Suprapubic skin (tissue), 4 donors: ENCODE measurements around the gene TNFRSF8. TPM values are rescaled to one million over a fixed set of nuclear protein-coding genes. Genes with fewer than 3 reads are reported as not detected.

Source experiments
- DNase-seq, 2 donors: peaks; one replicate each; pipeline ENCODE4 v3.0.0-alpha.2; 2019; ENCODE audit warnings: low spot score in 2 of 2
- H3K27ac ChIP-seq: fragments of 200-600 bp; sonication (generic); one replicate; pipeline ENCODE4 v1.5.1; 2019
- H3K27me3 ChIP-seq: fragments of 200-600 bp; sonication (generic); one replicate; pipeline ENCODE4 v1.5.1; 2019
- H3K36me3 ChIP-seq: fragments of 200-600 bp; sonication (generic); one replicate; pipeline ENCODE4 v1.5.1; 2019
- H3K4me1 ChIP-seq: fragments of 200-600 bp; sonication (generic); one replicate; pipeline ENCODE4 v1.5.1; 2019
- H3K4me3 ChIP-seq: fragments of 200-600 bp; sonication (generic); one replicate; pipeline ENCODE4 v1.5.1; 2019; ENCODE audit warnings: mild to moderate bottlenecking
- H3K9me3 ChIP-seq: fragments of 200-600 bp; sonication (generic); one replicate; pipeline ENCODE4 v1.5.1; 2019
- CTCF ChIP-seq, 2 donors: fragments of 200-600 bp in 1 of 2; fragments of 450-650 bp in 1 of 2; sonication (generic) in 1 of 2; IDR thresholded peaks; one replicate each; pipeline ENCODE4 v1.5.1; 2016 to 2019; ENCODE audit warnings: antibody characterized with exemption in 2 of 2, mild to moderate bottlenecking in 1 of 2, moderate library complexity in 1 of 2
- EP300 ChIP-seq: sonication (generic); formaldehyde crosslinking; IDR thresholded peaks from one replicate; pipeline ENCODE4 v1.6.1; 2017; ENCODE audit warnings: antibody characterized with exemption
- POLR2A ChIP-seq, 2 donors: fragments of 450-650 bp; IDR thresholded peaks; one replicate each; pipeline ENCODE4 v1.6.1; 2017; ENCODE audit warnings: antibody characterized with exemption in 2 of 2, mild to moderate bottlenecking in 2 of 2, moderate library complexity in 2 of 2
- POLR2AphosphoS5 ChIP-seq, 3 donors: sonication (generic); formaldehyde crosslinking; IDR thresholded peaks; one replicate each; pipeline ENCODE4 v1.6.1; 2017; ENCODE audit warnings: antibody characterized with exemption in 3 of 3
- WGBS: methylation state at CpG from one replicate; pipeline ENCODE4 v1.1.5; 2018; 5-methylcytosine and 5-hydroxymethylcytosine counted together
- total RNA-seq, 4 donors: library from RNA; depleted of rRNA; stranded (reverse); fragments of >200 nt; gene quantifications; one replicate each; pipeline ENCODE4 v1.1.0, GENCODE V29; 2016

Gene TNFRSF8
- total RNA-seq, 4 donors from 2014 or later = 0.30 to 1.2 (median 0.75) TPM

GRCh38 chr1:12107718-12108117 is 44.6 kb downstream of the TNFRSF8 start:
- no peaks in the 10 kb centered on the region for H3K9me3 ChIP-seq
- no peak for DNase-seq
- no peaks in the 10 kb centered on the region for H3K36me3 ChIP-seq
- H3K27me3 ChIP-seq = peaks cover 18% of the 10 kb centered on the region
- 87% methylated on average over 13 of the region's 13 CpGs for WGBS
- H3K27ac ChIP-seq = no peak overlapping the region
- H3K4me1 ChIP-seq = no peaks in the 10 kb centered on the region
- no peak for TF ChIP-seq EP300
- no peak overlapping the region for H3K4me3 ChIP-seq

- Histone ChIP-seq H3K4me1 (no peaks in the 10 kb centered on the region), H3K4me3 (no peak overlapping the region), H3K36me3 (no peaks in the 10 kb centered on the region), H3K27me3 (peaks cover 14% of the 10 kb centered on the region), H3K9me3 (no peaks in the 10 kb centered on the region), H3K27ac (no peak overlapping the region)
- 78% methylated on average over 3 of the region's 10 CpGs for WGBS
- no peak for DNase-seq
- no peak for TF ChIP-seq EP300
- no peak for TF ChIP-seq POLR2A (IDR thresholded peaks at IDR 0.05)
- no peak for TF ChIP-seq CTCF (IDR thresholded peaks at IDR 0.05)
- no peak for TF ChIP-seq POLR2AphosphoS5 (IDR thresholded peaks at IDR 0.05)
These were observed 46.8 kb downstream of the TNFRSF8 start for GRCh38 chr1:12109901-12110300.

- WGBS = 87% methylated on average over 14 of the region's 14 CpGs
- H3K4me1 ChIP-seq = no peaks in the 10 kb centered on the region
- DNase-seq = no peak
These were observed 48.6 kb downstream of the TNFRSF8 start for GRCh38 chr1:12111741-12112140.

GRCh38 chr1:12112711-12113161 is 49.6 kb downstream of the TNFRSF8 start:
- H3K9me3 ChIP-seq = no peaks in the 10 kb centered on the region
- WGBS = 82% methylated on average over 4 of the region's 5 CpGs

More at GRCh38 chr1:12111741-12112140, 48.6 kb downstream of the TNFRSF8 start:
- Histone ChIP-seq H3K9me3 (no peaks in the 10 kb centered on the region), H3K27ac (no peak overlapping the region), H3K27me3 (peaks cover 3% of the 10 kb centered on the region), H3K36me3 (no peaks in the 10 kb centered on the region), H3K4me3 (no peak overlapping the region)
- TF ChIP-seq CTCF (IDR thresholded peaks at IDR 0.05) (no peak), POLR2A (IDR thresholded peaks at IDR 0.05) (no peak), POLR2AphosphoS5 (IDR thresholded peaks at IDR 0.05) (no peak), EP300 (no peak)

GRCh38 chr1:12113433-12114339 is 50.6 kb downstream of the TNFRSF8 start:
- Histone ChIP-seq H3K4me1 (no peaks in the 10 kb centered on the region), H3K27ac (no peak overlapping the region), H3K27me3 (no peaks in the 10 kb centered on the region), H3K36me3 (no peaks in the 10 kb centered on the region), H3K9me3 (no peaks in the 10 kb centered on the region), H3K4me3 (no peak overlapping the region)
- no peak for DNase-seq
- 89% methylated on average over 5 of the region's 7 CpGs for WGBS
- TF ChIP-seq EP300 (no peak), POLR2A (IDR thresholded peaks at IDR 0.05) (no peak), POLR2AphosphoS5 (IDR thresholded peaks at IDR 0.05) (no peak), CTCF (IDR thresholded peaks at IDR 0.05) (no peak)

More at GRCh38 chr1:12112711-12113161, 49.6 kb downstream of the TNFRSF8 start:
- no peak for TF ChIP-seq POLR2A (IDR thresholded peaks at IDR 0.05)
- no peak overlapping the region for H3K27ac ChIP-seq
- DNase-seq = no peak
- H3K36me3 ChIP-seq = no peaks in the 10 kb centered on the region
- no peaks in the 10 kb centered on the region for H3K27me3 ChIP-seq
- H3K4me3 ChIP-seq = no peak overlapping the region
- no peaks in the 10 kb centered on the region for H3K4me1 ChIP-seq

- H3K36me3 ChIP-seq = no peaks in the 10 kb centered on the region
- H3K9me3 ChIP-seq = no peaks in the 10 kb centered on the region
- H3K27me3 ChIP-seq = no peaks in the 10 kb centered on the region
- DNase-seq = no peak
- no peak for TF ChIP-seq POLR2AphosphoS5 (IDR thresholded peaks at IDR 0.05)
- TF ChIP-seq POLR2A (IDR thresholded peaks at IDR 0.05) = no peak
- no peak for TF ChIP-seq EP300
- TF ChIP-seq CTCF (IDR thresholded peaks at IDR 0.05) = no peak
- no peak overlapping the region for H3K4me3 ChIP-seq
- 89% methylated on average over 6 of the region's 6 CpGs for WGBS
- H3K27ac ChIP-seq = no peak overlapping the region
- H3K4me1 ChIP-seq = no peaks in the 10 kb centered on the region
These were observed 51.2 kb downstream of the TNFRSF8 start for GRCh38 chr1:12114340-12114683.
